IMR-90 (cell line): Measurements from ENCODE around the gene CREBL2. TPM values are rescaled to one million over a fixed set of nuclear protein-coding genes. Genes with fewer than 3 reads are reported as not detected.

Experiments used
- ATAC-seq: fragments of 200-7000 bp; cut with Tn5 transposase; 2 replicates; pipeline ENCODE4 v1.9.1; 2020; ENCODE audit warnings: low read depth, mild to moderate bottlenecking, moderate library complexity
- BruUV-seq: library from RNA; stranded (reverse); fragments of 400-500 nt; replicated peaks from 2 replicates; lab custom pipeline; 2021; lab: Mats Ljungman, UMichigan
- CTCF ChIA-PET: fragments of 300-600 bp; formaldehyde crosslinking; extraction: SDS; loops from one replicate; lab custom pipeline; 2021; ENCODE audit warnings: antibody characterized with exemption; lab: Yijun Ruan, JAX
- POLR2A ChIA-PET: fragments of 300-600 bp; sonication (Branson Sonifier 250); formaldehyde crosslinking; loops from one replicate; lab custom pipeline; 2022; ENCODE audit warnings: antibody characterized with exemption; ENCODE audit not compliant: unreplicated experiment; lab: Charles Lee
- DNase-seq: peaks from one replicate; pipeline ENCODE4 v3.0.0; 2013
- H2AFZ ChIP-seq: replicated peaks from 2 replicates; pipeline ENCODE3; 2013; ENCODE audit warnings: low read length, mild to moderate bottlenecking; ENCODE audit not compliant: poor library complexity
- H2AK5ac ChIP-seq: 2 replicates; pipeline ENCODE4 v1.6.1; 2013; ENCODE audit warnings: low read depth, low read length, inconsistent platforms
- H2AK9ac ChIP-seq: replicated peaks from 2 replicates; pipeline ENCODE3; 2013; ENCODE audit warnings: mild to moderate bottlenecking, low read depth, low read length, moderate library complexity; ENCODE audit not compliant: poor library complexity
- H2BK120ac ChIP-seq: 2 replicates; pipeline ENCODE4 v1.6.1; 2013; ENCODE audit warnings: low read depth, low read length, inconsistent platforms
- H2BK15ac ChIP-seq: 3 replicates; pipeline ENCODE4 v1.6.1; 2013; ENCODE audit warnings: low read depth, low read length, inconsistent platforms
- H2BK20ac ChIP-seq: 2 replicates; pipeline ENCODE4 v1.6.1; 2013; ENCODE audit warnings: low read depth, mild to moderate bottlenecking, inconsistent platforms, low read length, moderate library complexity
- H2BK5ac ChIP-seq: 2 replicates; pipeline ENCODE4 v1.6.1; 2013; ENCODE audit warnings: mild to moderate bottlenecking, low read depth, low read length, inconsistent platforms; ENCODE audit not compliant: poor library complexity, severe bottlenecking
- H3K14ac ChIP-seq: replicated peaks from 2 replicates; pipeline ENCODE4 v1.6.1; 2013; ENCODE audit warnings: low read depth, low read length, inconsistent platforms
- H3K18ac ChIP-seq: 2 replicates; pipeline ENCODE4 v1.6.1; 2013; ENCODE audit warnings: low read depth, low read length, control low read depth
- H3K23ac ChIP-seq: 2 replicates; pipeline ENCODE4 v1.6.1; 2013; ENCODE audit warnings: low read depth, low read length, inconsistent platforms
- H3K27ac ChIP-seq: 2 replicates; pipeline ENCODE4 v1.5.1; 2013; ENCODE audit warnings: mild to moderate bottlenecking, control low read depth, low read length; ENCODE audit not compliant: insufficient read depth
- H3K27me3 ChIP-seq: 2 replicates; pipeline ENCODE4 v1.6.1; 2013; ENCODE audit warnings: low read length; ENCODE audit not compliant: control insufficient read depth, insufficient read depth
- H3K36me3 ChIP-seq: 2 replicates; pipeline ENCODE4 v1.6.1; 2013; ENCODE audit warnings: low read length, mixed read lengths; ENCODE audit not compliant: control insufficient read depth, insufficient read depth
- H3K4ac ChIP-seq: 2 replicates; pipeline ENCODE4 v1.6.1; 2013; ENCODE audit warnings: low read depth, low read length, inconsistent platforms
- H3K4me1 ChIP-seq: 2 replicates; pipeline ENCODE4 v1.6.1; 2013; ENCODE audit warnings: low read length, mixed read lengths; ENCODE audit not compliant: control insufficient read depth, insufficient read depth
- H3K4me2 ChIP-seq: 2 replicates; pipeline ENCODE4 v1.6.1; 2013; ENCODE audit warnings: low read depth, mild to moderate bottlenecking, control low read depth, low read length, moderate library complexity
- H3K4me3 ChIP-seq: 2 replicates; pipeline ENCODE4 v1.5.1; 2013; ENCODE audit warnings: low read depth, mild to moderate bottlenecking, control low read depth, low read length, moderate library complexity; ENCODE audit not compliant: insufficient read depth
- H3K56ac ChIP-seq: 2 replicates; pipeline ENCODE4 v1.6.1; 2013; ENCODE audit warnings: low read length, inconsistent platforms; ENCODE audit not compliant: insufficient read depth; ENCODE audit errors: extremely low read depth
- H3K79me1 ChIP-seq, 2 experiments: 2 replicates each; pipeline ENCODE4 v1.6.1; 2013; ENCODE audit warnings: low read length in 2 of 2, inconsistent platforms in 1 of 2, low read depth in 1 of 2
- H3K9ac ChIP-seq: 2 replicates; pipeline ENCODE4 v1.6.1; 2013; ENCODE audit warnings: low read depth, low read length, control low read depth
- H3K9me1 ChIP-seq: 2 replicates; pipeline ENCODE4 v1.6.1; 2013; ENCODE audit warnings: low read length, inconsistent platforms; ENCODE audit not compliant: insufficient read depth
- H3K9me3 ChIP-seq: 2 replicates; pipeline ENCODE4 v1.6.1; 2013; ENCODE audit warnings: low read length; ENCODE audit not compliant: control insufficient read depth, insufficient read depth
- H4K20me1 ChIP-seq: 2 replicates; pipeline ENCODE4 v1.6.1; 2013; ENCODE audit warnings: low read length, inconsistent platforms; ENCODE audit not compliant: insufficient read depth
- H4K5ac ChIP-seq: 2 replicates; pipeline ENCODE4 v1.6.1; 2013; ENCODE audit warnings: mild to moderate bottlenecking, low read depth, low read length, control low read depth
- H4K8ac ChIP-seq, 2 experiments: 2 replicates each; pipeline ENCODE4 v1.6.1; 2013; ENCODE audit warnings: low read depth in 2 of 2, low read length in 2 of 2, control low read depth in 1 of 2, inconsistent platforms in 1 of 2
- H4K91ac ChIP-seq: 2 replicates; pipeline ENCODE4 v1.6.1; 2013; ENCODE audit warnings: low read depth, low read length, inconsistent platforms; ENCODE audit not compliant: insufficient read depth
- BHLHE40 ChIP-seq: fragments of 150-350 bp; IDR thresholded peaks from 2 replicates; pipeline ENCODE4 v1.6.1; 2016; ENCODE audit warnings: mild to moderate bottlenecking, low read depth, low read length
- CEBPB ChIP-seq: IDR thresholded peaks from 2 replicates; pipeline ENCODE4 v1.6.1; 2012; ENCODE audit warnings: low read depth, low read length, improper control_type of control experiment
- CHD1 ChIP-seq: IDR thresholded peaks from 2 replicates; pipeline ENCODE4 v1.6.1; 2012; ENCODE audit warnings: low read depth, low read length, improper control_type of control experiment
- FOS ChIP-seq: fragments of 150-350 bp; IDR thresholded peaks from 2 replicates; pipeline ENCODE4 v1.6.1; 2016; ENCODE audit warnings: low read depth, low read length
- MAFK ChIP-seq: IDR thresholded peaks from 2 replicates; pipeline ENCODE4 v1.6.1; 2012; ENCODE audit warnings: low read depth, low read length, improper control_type of control experiment
- MAZ ChIP-seq: IDR thresholded peaks from 2 replicates; pipeline ENCODE4 v1.6.1; 2012; ENCODE audit warnings: low read depth, mild to moderate bottlenecking, low read length, improper control_type of control experiment, moderate library complexity, borderline replicate concordance
- MXI1 ChIP-seq: IDR thresholded peaks from 2 replicates; pipeline ENCODE4 v1.6.1; 2012; ENCODE audit warnings: low read depth, mild to moderate bottlenecking, low read length, moderate library complexity, borderline replicate concordance
- NFE2L2 ChIP-seq: fragments of 150-350 bp; IDR thresholded peaks from 2 replicates; pipeline ENCODE4 v1.6.1; 2016; ENCODE audit warnings: low read depth, mild to moderate bottlenecking, low read length
- POLR2A ChIP-seq: IDR thresholded peaks from 2 replicates; pipeline ENCODE4 v1.6.1; 2012; ENCODE audit warnings: mild to moderate bottlenecking, low read depth, low read length
- RAD21 ChIP-seq: IDR thresholded peaks from 2 replicates; pipeline ENCODE4 v1.6.1; 2012; ENCODE audit warnings: low read length, improper control_type of control experiment
- RCOR1 ChIP-seq: IDR thresholded peaks from 2 replicates; pipeline ENCODE4 v1.6.1; 2012; ENCODE audit warnings: mild to moderate bottlenecking, low read length, improper control_type of control experiment; ENCODE audit not compliant: insufficient replicate concordance
- RFX5 ChIP-seq: IDR thresholded peaks from 2 replicates; pipeline ENCODE4 v1.8.0; 2012; ENCODE audit warnings: low read depth, mild to moderate bottlenecking, low read length, moderate library complexity
- SMC3 ChIP-seq: fragments of 150-350 bp; IDR thresholded peaks from 2 replicates; pipeline ENCODE4 v1.6.1; 2016; ENCODE audit warnings: low read depth, mild to moderate bottlenecking, antibody characterized with exemption, low read length, moderate library complexity
- WGBS, 2 experiments: methylation state at CpG; one replicate each; pipeline versions ENCODE4 v1.1.5 to v1.1.7; 2013; ENCODE audit warnings: missing lambda C conversion rate in 2 of 2; ENCODE audit not compliant: insufficient read length in 1 of 2; ENCODE audit errors: extremely low coverage in 2 of 2; 5-methylcytosine and 5-hydroxymethylcytosine counted together
- dilution Hi-C: fragments of 300-500 bp; cut with HindIII; formaldehyde crosslinking; loops from one replicate; pipeline ENCODE4 v1.14.3; 2018; ENCODE audit warnings: low sequenced_read_pairs; ENCODE audit not compliant: unreplicated experiment
- in situ Hi-C: fragments of 300-500 bp; cut with MboI; formaldehyde crosslinking; loops from 3 replicates; pipeline ENCODE4 v1.14.3; 2019; ENCODE audit warnings: low sequenced_read_pairs, inconsistent platforms, mixed read lengths
- intact Hi-C: fragments of 100-400 bp; cut with micrococcal nuclease; formaldehyde crosslinking; loops from 2 replicates; pipeline ENCODE4 v1.10.0; 2022
- polyA plus RNA-seq, 3 experiments: library from polyadenylated mRNA; depleted of rRNA; stranded (reverse); fragments of >200 nt; gene quantifications; 2 replicates each; pipeline ENCODE4 v1.2.3, GENCODE V29; 2012; ENCODE audit warnings: low replicate concordance in 1 of 3
- total RNA-seq: library from RNA; depleted of rRNA; stranded (reverse); fragments of >200 nt; gene quantifications from 2 replicates; pipeline ENCODE4 v1.2.3, GENCODE V29; 2012
- TF ChIP-seq, protein P1 (sequence below): conservative IDR thresholded peaks from 2 replicates; pipeline ENCODE4 v1.5.1; 2012; ENCODE audit warnings: mild to moderate bottlenecking, low read depth, low read length, improper control_type of control experiment
- TF ChIP-seq, protein P2 (sequence below): fragments of 150-350 bp; IDR thresholded peaks from 2 replicates; pipeline ENCODE4 v1.6.1; 2016; ENCODE audit warnings: low read depth, mild to moderate bottlenecking, low read length, moderate library complexity, borderline replicate concordance
- TF ChIP-seq, protein P3 (sequence below): fragments of 150-350 bp; IDR thresholded peaks from 2 replicates; pipeline ENCODE4 v1.6.1; 2017; ENCODE audit warnings: mild to moderate bottlenecking, antibody characterized with exemption, low read length, low read depth

The CREBL2 gene
- total and polyA plus RNA-seq, 2 of the 4 experiments (the other 2 are of a cell fraction): 11.5 to 19.0 TPM

DNA sequence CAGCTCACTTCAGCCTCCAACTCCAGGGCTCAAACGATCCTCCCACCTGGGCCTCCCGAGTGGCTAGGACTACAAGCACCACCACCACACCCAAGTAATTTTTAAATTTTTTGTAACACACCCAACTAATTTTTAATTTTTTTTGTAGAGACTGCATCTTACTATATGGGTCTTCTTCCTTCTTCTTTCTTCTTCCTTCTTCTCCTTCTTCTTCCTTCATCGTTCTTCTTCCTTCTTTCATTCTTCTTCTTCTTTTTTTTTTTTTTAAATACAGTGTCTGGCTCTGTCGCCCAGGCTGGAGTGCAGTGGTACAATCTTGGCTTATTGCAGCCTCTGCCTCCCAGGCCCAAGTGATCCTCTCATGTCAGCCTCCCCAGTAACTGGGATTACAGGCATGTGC, 965 bp upstream of the CREBL2 start:
- TF ChIP-seq POLR2A (no peak), RFX5 (no peak), NFE2L2 (no peak), FOS (no peak), RCOR1 (no peak), RAD21 (no peak), SMC3 (no peak), MXI1 (no peak), CEBPB (no peak), CHD1 (no peak), MAFK (no peak), MAZ (no peak), BHLHE40 (no peak)
- TF ChIP-seq, protein P1, sequence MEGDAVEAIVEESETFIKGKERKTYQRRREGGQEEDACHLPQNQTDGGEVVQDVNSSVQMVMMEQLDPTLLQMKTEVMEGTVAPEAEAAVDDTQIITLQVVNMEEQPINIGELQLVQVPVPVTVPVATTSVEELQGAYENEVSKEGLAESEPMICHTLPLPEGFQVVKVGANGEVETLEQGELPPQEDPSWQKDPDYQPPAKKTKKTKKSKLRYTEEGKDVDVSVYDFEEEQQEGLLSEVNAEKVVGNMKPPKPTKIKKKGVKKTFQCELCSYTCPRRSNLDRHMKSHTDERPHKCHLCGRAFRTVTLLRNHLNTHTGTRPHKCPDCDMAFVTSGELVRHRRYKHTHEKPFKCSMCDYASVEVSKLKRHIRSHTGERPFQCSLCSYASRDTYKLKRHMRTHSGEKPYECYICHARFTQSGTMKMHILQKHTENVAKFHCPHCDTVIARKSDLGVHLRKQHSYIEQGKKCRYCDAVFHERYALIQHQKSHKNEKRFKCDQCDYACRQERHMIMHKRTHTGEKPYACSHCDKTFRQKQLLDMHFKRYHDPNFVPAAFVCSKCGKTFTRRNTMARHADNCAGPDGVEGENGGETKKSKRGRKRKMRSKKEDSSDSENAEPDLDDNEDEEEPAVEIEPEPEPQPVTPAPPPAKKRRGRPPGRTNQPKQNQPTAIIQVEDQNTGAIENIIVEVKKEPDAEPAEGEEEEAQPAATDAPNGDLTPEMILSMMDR: no peak
- TF ChIP-seq, protein P2, sequence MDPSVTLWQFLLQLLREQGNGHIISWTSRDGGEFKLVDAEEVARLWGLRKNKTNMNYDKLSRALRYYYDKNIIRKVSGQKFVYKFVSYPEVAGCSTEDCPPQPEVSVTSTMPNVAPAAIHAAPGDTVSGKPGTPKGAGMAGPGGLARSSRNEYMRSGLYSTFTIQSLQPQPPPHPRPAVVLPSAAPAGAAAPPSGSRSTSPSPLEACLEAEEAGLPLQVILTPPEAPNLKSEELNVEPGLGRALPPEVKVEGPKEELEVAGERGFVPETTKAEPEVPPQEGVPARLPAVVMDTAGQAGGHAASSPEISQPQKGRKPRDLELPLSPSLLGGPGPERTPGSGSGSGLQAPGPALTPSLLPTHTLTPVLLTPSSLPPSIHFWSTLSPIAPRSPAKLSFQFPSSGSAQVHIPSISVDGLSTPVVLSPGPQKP: no peak
- TF ChIP-seq, protein P3, sequence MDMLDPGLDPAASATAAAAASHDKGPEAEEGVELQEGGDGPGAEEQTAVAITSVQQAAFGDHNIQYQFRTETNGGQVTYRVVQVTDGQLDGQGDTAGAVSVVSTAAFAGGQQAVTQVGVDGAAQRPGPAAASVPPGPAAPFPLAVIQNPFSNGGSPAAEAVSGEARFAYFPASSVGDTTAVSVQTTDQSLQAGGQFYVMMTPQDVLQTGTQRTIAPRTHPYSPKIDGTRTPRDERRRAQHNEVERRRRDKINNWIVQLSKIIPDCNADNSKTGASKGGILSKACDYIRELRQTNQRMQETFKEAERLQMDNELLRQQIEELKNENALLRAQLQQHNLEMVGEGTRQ: no peak
- dilution Hi-C loops (no loop called here), intact Hi-C loops (loop anchor here (5.0 kb wide), 1 partner anchor 48 kb away; the partner anchor contains the start of gene DUSP16), in situ Hi-C loops (no loop called here)
- peak overlapping the region; percentile 42 for H4K5ac ChIP-seq
- no peak overlapping the region for H3K56ac ChIP-seq
- peaks cover 7 to 27% of the 10 kb centered on the region in 2 experiments; a peak in 3 of 4 replicates for H3K79me1 ChIP-seq
- no TSS peak for BruUV-seq
- ATAC-seq (no peak), DNase-seq (no peak)
- no peak overlapping the region for H3K23ac ChIP-seq
- H3K9ac ChIP-seq: peak overlapping the region; percentile 62; the same call in 1 of the 2 replicates
- CTCF ChIA-PET: no interaction called here
- H4K91ac ChIP-seq: 0 out of 2 replicates have a peak overlapping the region, but pooled peaks have one; percentile 24
- peak overlapping the region; percentile 89 for H2BK5ac ChIP-seq
- H3K4me3 ChIP-seq: no peak overlapping the region
- peak overlapping the region; percentile 56 for H2AK9ac ChIP-seq
- no peak overlapping the region for H2BK20ac ChIP-seq
- no peak overlapping the region; the same call in 1 of the 2 replicates for H3K4me2 ChIP-seq
- peak overlapping the region; percentile 35; the same call in 1 of the 2 replicates for H2AK5ac ChIP-seq
- peak overlapping the region; percentile 24; the same call in 1 of the 2 replicates for H2BK120ac ChIP-seq
- peak overlapping the region; percentile 90 to 93 for H4K8ac ChIP-seq
- peak overlapping the region; percentile 79; the same call in 1 of the 2 replicates for H3K27ac ChIP-seq
- 89% methylated on average over 1 of the region's 4 CpGs; no CpG with 5 or more reads in 1 of the 2 experiments for WGBS, 2 experiments
- no peak overlapping the region for H2BK15ac ChIP-seq
- POLR2A ChIA-PET: no interaction called here
- H3K36me3 ChIP-seq: no peaks in the 10 kb centered on the region
- H3K9me3 ChIP-seq: no peaks in the 10 kb centered on the region
- H2AFZ ChIP-seq: no peak overlapping the region
- H3K4ac ChIP-seq: peak overlapping the region; percentile 78
- peak overlapping the region; percentile 79 for H3K14ac ChIP-seq
- no peaks in the 10 kb centered on the region; the same call in 1 of the 2 replicates for H3K9me1 ChIP-seq
- peaks cover 2% of the 10 kb centered on the region; the same call in 1 of the 2 replicates for H3K4me1 ChIP-seq
- H4K20me1 ChIP-seq: no peaks in the 10 kb centered on the region
- H3K18ac ChIP-seq: no peak overlapping the region; the same call in 1 of the 2 replicates
- H3K27me3 ChIP-seq: no peaks in the 10 kb centered on the region
